GM21737 (cell line): ENCODE results near the gene URB1.
"Not testable (repeated sequence)": the region's sequence is repeated elsewhere in the genome, so short reads cannot be mapped to it uniquely, and the experiment has no call there.

Experiments
- ATAC-seq: cut with Tn5 transposase; IDR thresholded peaks from one replicate; pipeline ENCODE4 v1.9.1; 2021; ENCODE audit warnings: mild to moderate bottlenecking, moderate library complexity; ENCODE audit not compliant: unreplicated experiment

The URB1 gene

DNA sequence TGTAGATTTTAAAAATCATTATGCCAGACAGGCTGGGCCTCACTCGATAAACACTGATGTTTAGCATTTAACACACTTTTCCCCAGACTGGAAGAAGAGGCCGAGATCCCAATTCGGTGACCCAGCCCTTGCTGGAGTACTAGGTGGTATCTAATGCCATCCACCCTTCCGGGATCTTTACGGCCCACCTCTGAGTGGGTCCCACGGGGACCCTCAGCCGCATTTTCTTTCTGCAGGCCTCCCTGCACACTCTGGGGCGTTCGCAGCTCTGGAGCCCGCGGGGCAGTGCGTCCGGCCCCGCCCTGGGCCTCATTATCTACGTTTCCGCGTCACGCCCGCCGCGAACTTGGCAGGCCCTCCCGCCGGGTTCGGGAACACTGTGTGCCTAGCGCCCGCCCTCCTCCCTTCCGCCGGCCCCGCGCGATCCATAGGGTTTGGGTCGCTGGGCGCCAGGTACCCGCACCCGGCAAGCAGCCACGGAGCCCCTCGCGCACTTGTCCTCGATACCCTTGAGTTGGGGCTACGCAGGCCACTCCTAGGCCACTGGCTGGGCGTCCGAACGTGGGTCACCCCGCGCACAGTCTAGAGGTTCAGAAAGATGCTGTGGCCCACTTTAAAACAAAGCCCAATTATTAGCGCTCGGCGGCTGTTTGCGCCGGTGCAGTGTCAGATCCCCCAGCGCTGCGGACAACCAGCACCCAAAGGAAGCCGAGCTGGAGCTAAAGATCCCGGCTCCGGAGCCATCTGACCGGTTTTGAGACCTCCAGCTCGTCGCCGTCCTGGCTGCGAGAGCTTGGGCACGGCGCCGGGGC is 18.7 kb upstream of the URB1 start:
- no peak for ATAC-seq

DNA sequence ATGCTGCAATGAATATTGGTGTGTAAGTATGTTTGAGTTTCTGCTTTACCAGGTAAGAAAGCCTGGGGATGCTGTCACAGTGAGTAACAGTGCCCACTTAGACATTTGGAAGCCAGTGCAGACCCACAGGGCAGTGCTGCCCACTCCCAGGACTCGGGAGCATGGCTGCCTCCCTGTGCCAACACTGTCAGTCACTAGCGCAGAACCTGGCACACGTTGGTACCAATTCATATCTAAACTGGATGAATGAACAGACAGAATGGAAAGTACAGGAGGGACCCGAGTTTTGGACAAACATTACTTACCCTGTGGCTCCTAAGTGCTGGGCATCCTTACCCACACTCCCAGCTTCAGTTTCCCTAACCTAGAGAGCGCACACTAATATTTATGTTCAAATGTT is 18.1 kb upstream of the URB1 start:
- ATAC-seq = no peak

DNA sequence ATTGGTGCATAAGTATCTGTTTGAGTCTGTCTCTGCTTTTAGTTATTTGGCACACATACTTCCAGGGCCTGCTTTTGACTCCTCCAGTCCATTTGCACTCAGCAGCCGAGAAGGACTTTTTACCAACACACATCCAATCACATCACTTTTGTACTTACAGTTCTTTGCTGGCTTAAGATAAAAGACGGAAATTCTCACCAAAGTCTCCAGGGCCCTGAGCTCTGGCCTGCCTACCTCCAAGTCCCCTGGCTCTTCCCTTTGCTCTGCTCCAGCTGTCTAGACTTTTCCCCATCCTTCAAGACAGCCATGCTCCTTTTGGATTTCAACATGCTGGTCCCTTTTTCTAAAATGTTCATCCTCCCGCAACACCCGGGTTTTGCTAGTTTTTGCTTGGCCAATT is 17.5 kb upstream of the URB1 start:
- no peak for ATAC-seq

DNA sequence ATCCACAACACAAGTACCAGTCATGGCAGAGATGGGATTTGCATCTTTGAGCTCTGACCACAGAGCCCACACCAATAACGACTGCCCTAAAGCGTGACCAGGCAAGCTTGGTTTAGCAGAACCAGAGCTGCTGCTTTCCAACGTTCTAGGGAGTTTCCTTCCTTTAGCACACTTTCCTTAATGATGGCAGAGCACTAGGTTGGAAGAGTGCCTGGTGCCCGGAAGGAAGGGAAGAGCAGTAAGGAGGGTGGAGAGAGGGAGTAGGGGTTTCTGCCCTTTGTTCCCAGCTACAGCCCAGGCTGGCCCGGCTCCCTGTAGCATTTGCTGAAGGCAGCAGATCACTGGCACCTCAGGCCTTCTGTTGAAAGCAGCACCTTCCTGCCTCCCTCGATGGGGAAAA is 13.6 kb upstream of the URB1 start:
- ATAC-seq = no peak

DNA sequence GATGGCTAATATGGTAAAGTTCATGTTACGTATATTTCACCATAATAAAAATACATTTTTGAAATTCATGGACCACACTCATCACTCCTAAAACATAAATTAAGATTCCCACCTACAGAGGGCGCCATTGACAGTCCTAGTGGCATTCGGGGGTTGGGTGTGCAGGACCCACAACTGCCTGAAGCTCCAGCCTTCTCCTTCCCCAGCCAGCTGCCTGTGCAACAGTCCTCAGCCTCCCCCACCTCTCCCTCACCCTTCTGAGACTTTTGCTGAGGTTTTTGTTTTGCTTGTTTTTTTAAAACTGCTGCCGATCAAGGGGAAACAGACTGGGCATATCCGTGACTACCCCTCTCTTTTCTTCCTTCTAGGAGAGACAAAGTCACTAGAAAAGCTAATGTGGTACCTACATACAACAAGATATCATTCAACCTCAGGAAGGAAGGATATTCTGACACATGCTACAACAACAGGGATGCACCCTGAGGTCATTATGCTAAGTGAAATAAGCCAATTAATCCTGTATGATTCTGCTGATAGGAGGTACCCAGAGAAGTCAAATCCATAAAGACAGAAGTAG is 10.5 kb upstream of the URB1 start:
- no peak for ATAC-seq

DNA sequence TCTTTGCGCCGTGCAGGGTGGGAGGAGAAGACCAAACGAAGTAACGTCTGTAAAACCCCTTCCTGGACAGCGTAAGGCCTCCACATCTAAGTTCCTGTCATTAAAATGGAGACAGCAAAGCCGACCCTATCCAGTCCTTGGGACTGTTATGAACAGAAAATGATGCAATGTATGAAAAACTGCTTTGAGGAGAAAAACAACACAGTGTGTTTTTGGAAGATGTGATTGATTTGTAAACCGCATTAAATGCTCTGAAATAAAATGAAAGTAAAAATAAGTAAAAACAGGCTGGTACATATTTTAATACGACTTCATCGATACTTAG is 827 bp upstream of the URB1 start:
- ATAC-seq = no peak

DNA sequence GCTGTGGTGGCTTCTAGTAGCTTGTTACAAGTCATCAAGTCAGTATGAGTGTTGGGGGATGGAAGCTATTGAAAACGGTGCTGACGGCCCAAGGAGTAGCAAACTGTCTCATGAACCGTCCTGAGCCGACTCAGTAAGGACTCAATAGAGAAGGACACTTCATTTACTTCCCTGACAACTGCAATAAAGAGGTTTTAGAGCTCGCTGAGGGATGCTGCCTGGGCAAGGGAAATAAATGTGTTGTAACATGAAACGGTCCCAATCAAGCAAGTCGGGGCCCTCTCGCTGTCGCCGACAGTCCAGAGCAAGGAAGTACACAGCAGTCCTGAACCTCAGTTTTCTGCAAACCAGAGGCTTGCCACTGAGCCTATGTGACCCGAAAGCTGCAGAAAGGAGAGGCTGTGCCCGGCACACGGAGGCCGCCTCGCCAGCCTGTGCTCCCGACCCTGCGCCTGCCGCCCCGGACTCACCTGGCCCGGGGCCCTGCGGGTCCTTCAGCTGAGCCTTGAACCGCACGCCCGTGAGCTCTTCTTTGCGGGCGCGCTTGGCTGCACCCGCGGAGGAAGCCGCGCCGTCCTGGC is 423 bp downstream of the URB1 start:
- ATAC-seq = no peak

DNA sequence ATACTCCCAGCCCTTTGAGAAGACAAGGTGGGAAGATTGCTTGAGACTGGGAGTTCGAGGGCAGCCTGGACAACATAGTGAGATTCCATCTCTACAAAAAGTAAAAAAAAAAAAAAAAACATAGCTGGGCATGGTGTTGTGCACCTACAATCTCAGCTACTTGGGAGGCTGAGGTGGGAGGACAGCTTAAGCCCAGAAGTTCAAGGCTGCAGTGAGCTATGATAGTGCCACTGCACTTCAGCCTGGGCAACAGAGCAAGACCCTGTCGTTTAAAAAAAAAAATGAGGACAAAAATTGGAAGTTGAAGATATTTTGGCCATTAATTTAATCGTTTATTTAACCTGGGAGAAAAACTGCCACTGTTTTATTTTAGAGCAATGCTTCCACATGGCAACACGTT is 1.1 kb downstream of the URB1 start:
- ATAC-seq = no peak

DNA sequence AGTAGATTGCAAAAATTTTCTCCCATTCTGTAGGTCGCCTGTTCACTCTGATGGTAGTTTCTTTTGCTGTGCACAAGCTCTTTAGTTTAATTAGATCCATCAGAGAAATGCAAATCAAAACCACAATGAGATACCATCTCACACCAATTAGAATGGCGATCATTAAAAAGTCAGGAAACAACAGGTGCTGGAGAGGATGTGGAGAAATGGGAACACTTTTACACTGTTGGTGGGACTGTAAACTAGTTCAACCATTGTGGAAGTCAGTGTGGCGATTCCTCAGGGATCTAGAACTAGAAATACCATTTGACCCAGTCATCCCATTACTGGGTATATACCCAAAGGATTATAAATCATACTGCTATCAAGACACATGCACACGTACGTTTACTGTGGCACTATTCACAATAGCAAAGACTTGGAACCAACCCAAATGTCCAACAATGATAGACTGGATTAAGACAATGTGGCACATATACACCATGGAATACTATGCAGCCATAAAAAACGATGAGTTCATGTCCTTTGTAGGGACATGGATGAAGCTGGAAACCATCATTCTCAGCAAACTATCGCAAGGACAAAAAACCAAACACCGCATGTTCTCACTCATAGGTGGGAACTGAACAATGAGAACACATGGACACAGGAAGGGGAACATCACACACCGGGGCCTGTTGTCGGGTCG is 2.1 kb downstream of the URB1 start:
- not testable (repeated sequence) for ATAC-seq

DNA sequence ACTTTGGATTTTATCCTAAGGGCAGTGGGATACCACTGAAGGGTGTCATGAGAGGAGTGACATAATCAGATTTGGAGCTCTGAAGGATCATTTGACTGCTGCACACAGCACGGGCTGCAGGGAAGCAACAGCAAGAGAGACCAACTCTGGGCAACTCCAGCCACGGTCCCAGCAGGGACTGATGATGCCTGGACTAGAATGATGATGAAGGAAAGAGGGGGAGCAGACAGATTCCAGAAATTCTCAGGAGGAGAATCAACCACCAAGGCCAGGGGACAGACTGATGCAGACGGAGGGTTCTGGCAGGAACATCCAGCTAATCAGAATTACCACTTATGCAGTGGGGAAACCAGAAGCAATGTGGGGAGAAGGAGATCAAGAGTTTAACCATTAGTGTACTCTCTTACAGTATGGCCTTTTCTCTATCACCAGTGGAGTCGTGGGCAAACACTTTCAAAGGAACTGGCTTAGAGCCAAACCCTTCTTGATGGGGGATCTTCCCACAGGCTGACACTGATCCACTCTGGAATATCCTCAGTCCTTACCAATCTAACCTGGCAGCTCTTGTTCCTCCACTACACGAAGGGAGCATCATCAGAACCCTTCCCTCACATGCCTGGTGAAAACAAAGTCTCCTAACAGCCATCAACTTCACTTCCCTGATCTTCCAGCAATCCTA is 3.3 kb downstream of the URB1 start:
- no peak for ATAC-seq

DNA sequence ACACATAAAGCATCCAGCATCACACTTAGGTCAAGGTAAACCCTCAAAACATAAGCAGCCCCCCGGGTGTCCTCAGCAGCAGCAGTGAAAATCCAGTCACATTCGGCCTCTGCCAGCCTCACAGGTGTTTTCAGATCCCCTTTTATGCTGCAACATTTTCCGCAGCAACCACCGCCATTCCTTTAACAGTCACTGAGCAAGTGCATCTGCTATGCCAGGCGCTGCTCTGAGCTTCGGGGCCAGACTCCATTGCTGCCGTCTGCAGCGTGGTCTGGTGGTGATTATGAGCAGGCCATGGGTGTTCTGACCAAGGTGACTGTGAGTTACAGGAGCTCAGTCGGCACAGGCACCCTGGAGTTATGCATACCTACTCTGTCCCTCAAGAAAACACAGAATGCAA is 4.5 kb downstream of the URB1 start:
- no peak for ATAC-seq

DNA sequence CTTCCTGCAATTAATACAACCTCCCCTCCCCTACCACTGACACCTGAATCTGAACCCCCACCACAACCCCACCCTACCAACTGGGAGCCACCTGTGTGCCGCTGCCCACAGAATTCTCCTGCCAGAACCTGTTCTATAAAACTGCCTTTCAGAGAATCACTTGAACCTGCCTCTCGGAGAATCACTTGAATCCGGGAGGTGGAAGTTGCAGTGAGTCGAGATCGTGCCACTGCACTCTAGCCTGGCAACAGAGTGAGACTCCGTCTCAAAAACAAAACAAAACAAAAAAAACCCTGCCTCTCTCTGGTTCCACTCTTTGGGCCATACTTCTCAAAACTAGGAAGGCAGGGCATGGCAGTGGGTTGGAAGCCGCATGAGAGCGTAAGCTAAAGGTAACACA is 5.7 kb downstream of the URB1 start:
- no peak for ATAC-seq

DNA sequence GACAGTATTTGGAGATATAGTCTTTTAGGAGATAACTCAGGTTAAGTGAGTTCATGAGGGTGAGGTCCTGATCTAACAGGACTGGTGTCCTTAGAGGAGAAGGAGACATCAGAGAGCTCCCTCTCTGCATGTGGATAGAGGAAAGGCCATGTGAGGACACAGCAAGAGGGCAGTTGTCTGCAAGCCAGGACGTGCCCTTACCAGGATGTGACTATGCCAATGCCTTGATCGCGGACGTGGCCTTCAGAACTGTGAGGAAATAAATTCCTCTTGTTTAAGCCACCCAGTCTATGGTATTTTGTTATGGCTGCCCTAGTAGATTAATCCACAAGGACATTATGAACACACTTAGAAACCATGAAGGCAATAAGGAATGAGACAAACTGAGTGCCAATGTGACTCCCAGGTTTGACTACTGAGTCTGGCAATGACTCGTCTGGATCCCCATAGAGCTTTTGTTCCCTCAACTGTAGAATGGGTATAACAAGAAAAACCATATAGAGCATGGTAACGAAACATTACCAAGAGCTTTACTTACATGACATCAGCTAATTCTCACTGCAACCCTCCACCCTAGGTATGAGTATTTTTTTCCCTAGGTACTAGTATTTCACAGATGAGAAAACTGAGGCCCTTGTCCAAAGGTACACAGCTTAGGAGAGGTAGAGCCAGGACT is 6.5 kb downstream of the URB1 start:
- ATAC-seq = no peak

DNA sequence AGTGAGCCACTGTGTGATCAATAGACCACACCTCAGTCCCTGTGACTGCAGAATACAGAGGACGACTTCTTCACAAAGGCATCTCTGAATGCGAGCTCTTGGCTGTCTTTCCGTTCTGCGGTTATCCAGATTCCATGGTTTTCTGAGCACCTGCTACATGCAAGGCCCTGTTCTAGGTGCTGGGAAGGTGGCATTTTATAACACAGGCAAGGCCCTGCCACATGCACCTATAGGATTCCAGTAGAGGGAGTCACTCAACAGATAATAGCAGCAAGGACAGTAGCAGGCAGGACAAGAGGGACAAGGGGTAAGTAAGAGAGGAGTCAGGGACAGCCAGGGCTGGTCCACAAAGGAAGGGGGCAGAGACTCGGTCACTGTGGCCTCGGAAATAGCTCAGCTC is 9.0 kb downstream of the URB1 start:
- no peak for ATAC-seq

DNA sequence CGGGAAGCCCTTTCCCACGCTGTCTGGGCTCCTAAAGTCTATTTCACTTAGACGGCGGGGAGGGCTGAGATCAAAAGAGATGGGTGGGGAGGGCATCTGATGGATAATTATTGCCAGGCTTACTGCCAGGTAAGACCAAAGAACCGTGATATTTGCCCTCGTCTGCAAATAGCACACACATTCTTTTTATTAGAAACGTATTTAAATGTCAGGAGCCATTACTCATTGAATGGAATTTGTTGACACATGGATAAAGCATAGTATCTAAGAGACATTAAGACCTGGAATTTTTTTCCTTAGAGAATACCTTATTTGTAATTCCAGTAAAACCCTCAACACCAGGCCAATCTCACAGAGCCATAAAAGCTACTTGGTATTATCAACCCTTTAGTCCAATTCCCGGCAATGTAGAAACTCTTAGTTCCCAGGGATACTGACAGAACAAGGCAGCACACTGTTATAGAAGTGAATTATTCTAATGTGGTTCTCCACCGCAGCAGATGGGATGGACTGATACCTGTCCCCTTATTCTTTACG is 10.6 kb downstream of the URB1 start:
- ATAC-seq = no peak

DNA sequence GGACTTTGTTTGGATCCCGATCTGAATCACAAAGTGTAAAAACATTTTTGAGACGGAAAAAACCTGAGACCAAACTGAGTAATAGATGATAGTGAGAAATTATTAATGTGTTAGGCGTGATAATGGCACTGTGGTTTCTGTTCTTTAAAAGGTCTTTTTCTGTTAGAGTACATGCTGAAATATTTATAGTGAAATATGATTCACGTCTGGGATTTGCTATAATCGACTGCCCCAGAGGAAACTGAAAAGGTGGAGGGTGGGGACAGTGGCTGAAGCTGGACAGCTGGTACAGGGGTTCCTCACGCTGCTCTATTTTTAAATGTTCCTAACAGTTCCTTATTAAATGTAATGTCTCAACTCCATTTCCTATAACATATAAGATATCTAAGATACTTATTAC is 11.2 kb downstream of the URB1 start:
- ATAC-seq = no peak

DNA sequence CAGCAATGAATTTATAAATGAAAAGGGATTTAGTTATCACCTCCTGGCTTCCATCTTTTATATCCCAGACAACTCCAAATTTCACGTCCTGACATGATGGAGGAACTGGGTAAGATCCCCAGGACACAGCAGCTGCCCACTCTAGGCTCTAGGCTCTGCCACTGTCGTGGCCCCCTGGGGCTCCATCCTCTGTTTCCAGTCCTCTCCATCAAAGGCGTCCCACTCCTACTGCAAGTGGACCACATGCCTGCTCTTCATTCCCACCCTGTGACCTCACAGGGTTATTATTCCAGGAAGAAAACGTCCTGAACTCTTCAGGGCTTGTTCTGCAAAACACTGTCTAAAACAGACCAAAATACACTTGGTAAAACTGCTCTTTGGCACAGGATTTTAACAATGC is 11.9 kb downstream of the URB1 start:
- no peak for ATAC-seq

DNA sequence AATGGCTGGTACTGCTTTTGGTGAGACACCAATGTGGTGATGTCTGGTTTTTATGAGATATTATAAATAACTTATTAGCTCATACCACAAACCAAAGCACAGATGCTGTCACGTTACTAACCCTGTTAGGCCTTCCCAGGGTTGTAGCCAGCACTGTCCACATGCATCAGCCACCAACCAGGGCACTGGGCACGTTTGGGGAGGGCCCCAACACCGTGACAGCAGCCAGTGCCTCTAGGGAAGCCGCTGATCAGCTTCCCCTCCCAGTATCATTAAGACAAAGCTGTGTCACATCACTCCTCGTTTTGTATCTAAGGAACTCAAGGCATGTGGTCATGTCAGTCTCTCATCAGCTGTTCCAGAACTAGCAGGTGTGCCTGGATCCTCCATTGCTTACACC is 13.9 kb downstream of the URB1 start:
- ATAC-seq = no peak

DNA sequence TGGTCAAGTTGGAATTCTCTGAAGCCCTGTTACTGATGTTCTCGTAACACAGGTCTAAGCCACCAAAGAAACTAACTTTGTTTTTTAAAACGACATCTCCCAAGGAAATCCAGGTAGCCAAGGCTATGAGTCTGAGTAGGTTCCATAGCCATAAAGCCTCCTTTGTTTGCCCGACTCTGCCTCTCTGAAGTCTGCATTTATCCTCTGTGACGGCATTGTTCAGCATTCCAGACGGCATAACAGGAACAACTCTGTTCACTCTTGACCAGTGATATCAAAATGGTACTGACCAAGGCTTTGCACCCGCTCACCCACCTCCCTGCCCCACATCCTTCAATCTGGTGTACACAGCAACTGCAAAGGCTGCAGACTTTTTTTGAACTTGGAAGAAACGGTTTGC is 14.8 kb downstream of the URB1 start:
- no peak for ATAC-seq

DNA sequence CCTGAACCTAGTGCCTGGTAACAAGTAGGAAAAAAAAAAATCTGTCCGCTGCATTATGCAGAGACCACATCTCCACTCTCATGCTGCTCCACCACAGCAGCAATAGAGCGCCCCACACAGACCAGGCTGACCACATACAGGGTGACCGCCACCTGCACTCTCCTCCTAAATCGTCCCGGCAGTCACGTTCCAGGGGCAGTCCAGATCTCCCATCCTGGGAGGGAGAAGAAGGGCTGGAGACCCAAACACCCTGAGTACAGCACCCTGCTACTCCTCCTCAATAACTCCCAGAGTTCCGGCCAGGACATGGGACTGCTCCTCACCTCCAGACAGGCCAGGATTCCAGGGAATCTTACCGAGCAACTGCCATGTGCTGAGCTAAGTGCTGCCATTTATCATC is 15.3 kb downstream of the URB1 start:
- no peak for ATAC-seq

DNA sequence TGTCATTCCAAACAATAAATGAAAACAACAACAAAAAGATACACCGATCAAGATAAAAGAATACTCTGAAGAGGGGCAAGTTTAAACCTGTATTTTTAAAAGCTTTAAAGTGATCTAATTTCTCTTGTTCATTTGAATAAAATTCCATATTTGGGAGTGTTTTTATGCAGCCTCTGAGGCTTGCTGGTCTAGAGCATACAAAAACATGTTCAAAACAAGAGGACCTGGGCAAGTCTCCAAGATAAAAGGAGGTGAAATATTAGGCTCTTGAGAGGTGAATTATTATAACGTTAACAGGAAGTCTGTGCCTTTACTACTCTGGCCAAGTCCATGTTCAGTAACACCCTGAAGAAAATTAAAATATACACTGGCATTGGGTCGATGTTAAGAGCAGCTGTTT is 20.1 kb downstream of the URB1 start:
- ATAC-seq = no peak
